GM12878 (cell line): Measurements from ENCODE around the gene SPAG16. TPM values are rescaled to one million over a fixed set of nuclear protein-coding genes. Genes with fewer than 3 reads are reported as not detected.
A peak's percentile ranks its signal among the peaks of the same experiment; 100 is the strongest.

Source experiments
- ATAC-seq: fragments of 200-7000 bp; cut with Tn5 transposase; 3 replicates; pipeline ENCODE4 v1.9.1; 2020; ENCODE audit warnings: mild to moderate bottlenecking, moderate library complexity
- BruUV-seq: library from RNA; stranded (reverse); fragments of 400-500 nt; replicated peaks from 2 replicates; lab custom pipeline; 2021; lab: Mats Ljungman, UMichigan
- CTCF ChIA-PET: fragments of 300-600 bp; sonication (Branson Sonifier 250); formaldehyde crosslinking; extraction: SDS; loops from one replicate; lab custom pipeline; 2021; ENCODE audit warnings: inconsistent platforms; lab: Yijun Ruan, JAX
- POLR2A ChIA-PET: fragments of 350-600 bp; formaldehyde crosslinking; extraction: SDS; loops from one replicate; lab custom pipeline; 2021; ENCODE audit warnings: inconsistent platforms; lab: Charles Lee
- RAD21 ChIA-PET: fragments of 300-600 bp; sonication (Branson Sonifier 250); formaldehyde crosslinking; loops from one replicate; lab custom pipeline; 2023; ENCODE audit warnings: antibody characterized with exemption; ENCODE audit not compliant: unreplicated experiment; lab: Charles Lee
- SMC1A ChIA-PET: fragments of 300-600 bp; sonication (Branson Sonifier 250); formaldehyde crosslinking; loops from one replicate; lab custom pipeline; 2023; ENCODE audit not compliant: unreplicated experiment, uncharacterized antibody; lab: Charles Lee
- DNase-seq: peaks from one replicate; pipeline ENCODE4 v3.0.0-alpha.2; 2011; ENCODE audit warnings: low read depth, low spot score
- FAIRE-seq: peaks from 3 replicates; lab custom pipeline; 2011; peaks lifted over from hg19 to GRCh38; lab: Jason Lieb, UNC
- H2AFZ ChIP-seq: 2 replicates; pipeline ENCODE4 v1.6.0; 2011; ENCODE audit warnings: low read depth, low read length, control low read depth; ENCODE audit not compliant: control insufficient read depth
- H3K27ac ChIP-seq: 2 replicates; pipeline ENCODE4 v1.5.1; 2011; ENCODE audit warnings: control low read depth; ENCODE audit not compliant: control insufficient read depth, insufficient read depth
- H3K27me3 ChIP-seq, 2 experiments: replicated peaks in 1 of 2; 2 replicates each; pipeline versions ENCODE4 v1.6.0 to v1.6.1; 2011; ENCODE audit warnings: low read length in 1 of 2; ENCODE audit not compliant: control insufficient read depth in 2 of 2, insufficient read depth in 2 of 2
- H3K36me3 ChIP-seq, 2 experiments: 2 replicates each; pipeline ENCODE4 v1.5.1; 2011; ENCODE audit warnings: low read length in 1 of 2; ENCODE audit not compliant: control insufficient read depth in 2 of 2, insufficient read depth in 2 of 2
- H3K4me1 ChIP-seq: 2 replicates; pipeline ENCODE4 v1.6.1; 2011; ENCODE audit warnings: mild to moderate bottlenecking, low read length, moderate library complexity, mixed read lengths; ENCODE audit not compliant: control insufficient read depth, insufficient read depth
- H3K4me2 ChIP-seq: 2 replicates; pipeline ENCODE4 v1.6.0; 2011; ENCODE audit warnings: control low read depth; ENCODE audit not compliant: control insufficient read depth, insufficient read depth
- H3K4me3 ChIP-seq: fragments of 200-600 bp; sonication (generic); 2 replicates; pipeline ENCODE4 v1.5.1; 2016
- H3K79me2 ChIP-seq: 2 replicates; pipeline ENCODE4 v1.6.0; 2011; ENCODE audit warnings: low read length; ENCODE audit not compliant: control insufficient read depth, insufficient read depth
- H3K9ac ChIP-seq: 2 replicates; pipeline ENCODE4 v1.8.0; 2011; ENCODE audit warnings: low read length, control low read depth, mixed read lengths; ENCODE audit not compliant: control insufficient read depth, insufficient read depth
- H3K9me3 ChIP-seq: replicated peaks from 3 replicates; pipeline ENCODE4 v1.5.1; 2011; ENCODE audit warnings: mild to moderate bottlenecking, low read length; ENCODE audit not compliant: control insufficient read depth, insufficient read depth
- H4K20me1 ChIP-seq: 2 replicates; pipeline ENCODE4 v1.6.0; 2011; ENCODE audit not compliant: control insufficient read depth, insufficient read depth
- ATF7 ChIP-seq: fragments of 450-650 bp; IDR thresholded peaks from 2 replicates; pipeline ENCODE4 v1.6.1; 2016; ENCODE audit warnings: low read depth, mild to moderate bottlenecking
- BHLHE40 ChIP-seq, 2 experiments: fragments of 450-650 bp in 1 of 2; IDR thresholded peaks; 2 replicates each; pipeline ENCODE4 v1.6.1; 2011 to 2017; ENCODE audit warnings: low read depth in 2 of 2, borderline replicate concordance in 1 of 2, improper control_type of control experiment in 1 of 2, low read length in 1 of 2, mild to moderate bottlenecking in 1 of 2
- IKZF2 ChIP-seq, 2 experiments: fragments of 450-650 bp; IDR thresholded peaks; 2 replicates each; pipeline ENCODE4 v1.6.1; 2017; ENCODE audit warnings: mild to moderate bottlenecking in 2 of 2, moderate library complexity in 2 of 2
- MAX ChIP-seq: IDR thresholded peaks from 2 replicates; pipeline ENCODE4 v1.6.1; 2012; ENCODE audit warnings: low read depth, low read length, improper control_type of control experiment
- MTA2 ChIP-seq: fragments of 450-650 bp; IDR thresholded peaks from 2 replicates; pipeline ENCODE4 v1.6.1; 2016; ENCODE audit warnings: low read depth, mild to moderate bottlenecking, moderate library complexity
- NRF1 ChIP-seq: conservative IDR thresholded peaks from 2 replicates; pipeline ENCODE4 v1.6.1; 2011; ENCODE audit warnings: mild to moderate bottlenecking, low read depth, low read length, improper control_type of control experiment
- RAD51 ChIP-seq: fragments of 450-650 bp; IDR thresholded peaks from 2 replicates; pipeline ENCODE4 v1.6.1; 2016; ENCODE audit warnings: moderate library complexity, mild to moderate bottlenecking, inconsistent platforms
- SPI1 ChIP-seq: IDR thresholded peaks from 2 replicates; pipeline ENCODE4 v1.6.1; 2011; ENCODE audit warnings: low read depth, mild to moderate bottlenecking, low read length, moderate library complexity, borderline replicate concordance; ENCODE audit not compliant: insufficient read depth
- SREBF1 ChIP-seq: IDR thresholded peaks from 2 replicates; pipeline ENCODE4 v1.6.1; 2012; ENCODE audit warnings: mild to moderate bottlenecking, low read length
- STAT1 ChIP-seq: fragments of 450-650 bp; conservative IDR thresholded peaks from 2 replicates; pipeline ENCODE4 v1.6.1; 2014; ENCODE audit warnings: antibody characterized with exemption, mild to moderate bottlenecking
- WGBS: methylation state at CpG from one replicate; pipeline ENCODE4 v1.1.6; 2016; ENCODE audit warnings: low lambda C conversion rate; ENCODE audit not compliant: insufficient replicate concordance, insufficient coverage; ENCODE audit errors: missing lambda C conversion rate; 5-methylcytosine and 5-hydroxymethylcytosine counted together
- in situ Hi-C: fragments of 300-500 bp; cut with MboI; formaldehyde crosslinking; loops from 9 replicates; pipeline ENCODE4 v1.14.3; 2018; ENCODE audit warnings: mixed read lengths
- intact Hi-C: fragments of 100-400 bp; cut with micrococcal nuclease; formaldehyde crosslinking; loops from one replicate; pipeline ENCODE4 v1.14.2; 2022; ENCODE audit not compliant: unreplicated experiment
- polyA plus RNA-seq, 11 experiments: library from polyadenylated mRNA; depleted of rRNA in 4 of 11; unstranded in 6 of 11; stranded (reverse) in 5 of 11; fragments of >200 nt; fragmentation: Nextera tagmentation in 4 of 11; fragmentation: Illumina TruSeq in 1 of 11; extraction: Ambion mirVana in 4 of 11; extraction: Trizol in 1 of 11; gene quantifications; 1 replicate in 1 of 11; 2 replicates in 10 of 11; pipeline versions ENCODE4 v1.2.1 to v1.2.3, GENCODE V29; 2011 to 2016; ENCODE audit warnings: inconsistent platforms in 2 of 11, missing spikeins in 2 of 11, low read depth in 1 of 11
- total RNA-seq, 4 experiments: library from RNA; depleted of rRNA in 3 of 4; stranded (reverse); fragments of >200 nt in 3 of 4; fragmentation: Illumina TruSeq in 1 of 4; extraction: Trizol in 1 of 4; gene quantifications; 2 replicates each; pipeline versions ENCODE4 v1.2.1 to v1.2.3, GENCODE V29; 2013 to 2021

SPAG16 gene
- total and polyA plus RNA-seq, 10 of the 15 experiments (the other 5 are each of a cell fraction or from before 2014, with no cell fraction given), result 6.0 to 25.0 (median 15.2) TPM

GRCh38 chr2:213545481-213545880 is 261.2 kb downstream of the SPAG16 start:
- in situ Hi-C loops, result no loop called here
- DNase-seq (no peak), FAIRE-seq (no peak), ATAC-seq (peak; percentile 67)
- no peaks in the 10 kb centered on the region for H3K36me3 ChIP-seq
- no peaks in the 10 kb centered on the region for H3K27me3 ChIP-seq
- 0% methylated on average over 2 of the region's 2 CpGs for WGBS
- H3K9me3 ChIP-seq, result no peaks in the 10 kb centered on the region
- H3K27ac ChIP-seq, result no peak overlapping the region
- H2AFZ ChIP-seq, result no peak overlapping the region
- no peaks in the 10 kb centered on the region for H3K79me2 ChIP-seq
- intact Hi-C loops, result no loop called here
- no peaks in the 10 kb centered on the region for H3K4me1 ChIP-seq
- POLR2A ChIA-PET, result no interaction called here
- H4K20me1 ChIP-seq, result no peaks in the 10 kb centered on the region
- TF ChIP-seq ATF7, result 0 out of 2 replicates have a peak, but pooled peaks have one; percentile 25
- TF ChIP-seq IKZF2 (IDR thresholded peaks at IDR 0.05), result peak; percentile 11 to 15; a peak in 1 of 4 replicates
- no peak for TF ChIP-seq SREBF1
- TF ChIP-seq RAD51, result 0 out of 2 replicates have a peak, but pooled peaks have one; percentile 20
- TF ChIP-seq MTA2, result peak; percentile 62; the same call in 1 of the 2 replicates
- no peak for TF ChIP-seq STAT1
- TF ChIP-seq BHLHE40 (IDR thresholded peaks at IDR 0.05; ENCODE audit: borderline replicate concordance in 1 of 2, low read depth in 2 of 2, low read length in 1 of 2), result peak; percentile 17 to 47; a peak in 1 of 4 replicates
- peak; percentile 39; the same call in 1 of the 2 replicates for TF ChIP-seq SPI1
- TF ChIP-seq MAX, result no peak
- no peak for TF ChIP-seq NRF1
- H3K4me2 ChIP-seq, result no peak overlapping the region
- RAD21 ChIA-PET, result no interaction called here
- no TSS peak for BruUV-seq
- SMC1A ChIA-PET, result no interaction called here
- CTCF ChIA-PET, result no interaction called here
- no peak overlapping the region for H3K4me3 ChIP-seq
- no peak overlapping the region for H3K9ac ChIP-seq
